GM18868 (cell line): ENCODE measurements around the gene ABR.

ENCODE experiments used
- ATAC-seq: cut with Tn5 transposase; IDR thresholded peaks from one replicate; pipeline ENCODE4 v1.9.1; 2021; ENCODE audit warnings: mild to moderate bottlenecking, moderate library complexity; ENCODE audit not compliant: unreplicated experiment

The ABR gene

GRCh38 chr17:1035546-1036170, 144.1 kb downstream of the ABR start:
- no peak for ATAC-seq

- no peak for ATAC-seq
Observed at GRCh38 chr17:1034652-1035210, 145.1 kb downstream of the ABR start.

- ATAC-seq: no peak
Observed at GRCh38 chr17:1033503-1033902, 146.3 kb downstream of the ABR start.

- ATAC-seq: no peak
Observed at GRCh38 chr17:1032391-1032790, 147.4 kb downstream of the ABR start.

GRCh38 chr17:1031711-1032110, 148.1 kb downstream of the ABR start:
- ATAC-seq: no peak

- no peak for ATAC-seq
Observed at GRCh38 chr17:1030684-1031532, 148.9 kb downstream of the ABR start.

GRCh38 chr17:1029922-1030644, 149.7 kb downstream of the ABR start:
- no peak for ATAC-seq

- ATAC-seq: no peak
Observed at GRCh38 chr17:1029196-1029921, 150.4 kb downstream of the ABR start.

GRCh38 chr17:1027044-1027443, 152.7 kb downstream of the ABR start:
- no peak for ATAC-seq

- ATAC-seq: no peak
Observed at GRCh38 chr17:1026599-1026975, 153.2 kb downstream of the ABR start.

GRCh38 chr17:1025733-1026598, 153.8 kb downstream of the ABR start:
- no peak for ATAC-seq

GRCh38 chr17:1024076-1024475, 155.7 kb downstream of the ABR start:
- no peak for ATAC-seq

GRCh38 chr17:1022278-1023024, 157.3 kb downstream of the ABR start:
- ATAC-seq: no peak

- ATAC-seq: no peak
Observed at GRCh38 chr17:1021147-1021546, 158.6 kb downstream of the ABR start.

- no peak for ATAC-seq
Observed at GRCh38 chr17:1019451-1019850, 160.3 kb downstream of the ABR start.

- no peak for ATAC-seq
Observed at GRCh38 chr17:1018547-1018946, 161.2 kb downstream of the ABR start.

- no peak for ATAC-seq
Observed at GRCh38 chr17:1013729-1014090, 166.1 kb downstream of the ABR start.

- ATAC-seq: no peak
Observed at GRCh38 chr17:1012823-1013728, 166.7 kb downstream of the ABR start.
